Stromal cell of bone marrow (primary cell): Measurements from ENCODE around the gene FAM229A.

Source experiments
- DNase-seq: peaks from one replicate; pipeline ENCODE4 v3.0.0-alpha.2; 2012; ENCODE audit warnings: low read depth

The FAM229A gene

DNA sequence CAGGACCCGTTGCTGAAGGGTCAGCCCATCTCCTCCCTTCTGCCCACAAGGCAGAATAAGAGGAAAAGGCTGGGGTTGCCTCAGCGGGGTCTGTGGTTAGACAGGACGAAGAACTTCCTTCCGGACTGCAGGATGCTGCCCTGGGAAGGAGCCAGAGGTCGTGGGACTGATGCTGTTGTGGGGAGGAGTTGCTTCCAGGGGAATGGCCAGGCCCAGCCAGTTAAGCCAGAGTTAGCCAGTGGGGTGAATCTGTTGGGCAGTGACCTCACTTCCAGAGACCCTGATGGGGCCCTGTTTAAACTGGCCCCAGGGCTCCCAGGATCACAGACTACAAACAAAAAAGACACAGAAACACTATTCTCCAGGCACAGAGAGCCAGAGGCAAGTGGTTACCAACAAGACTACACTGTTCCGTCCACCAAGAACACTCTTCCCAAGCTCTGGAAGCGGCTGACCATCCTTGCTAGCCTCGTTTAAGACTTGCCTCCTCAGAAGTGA lies 13.0 kb downstream of the FAM229A start:
- no peak for DNase-seq

DNA sequence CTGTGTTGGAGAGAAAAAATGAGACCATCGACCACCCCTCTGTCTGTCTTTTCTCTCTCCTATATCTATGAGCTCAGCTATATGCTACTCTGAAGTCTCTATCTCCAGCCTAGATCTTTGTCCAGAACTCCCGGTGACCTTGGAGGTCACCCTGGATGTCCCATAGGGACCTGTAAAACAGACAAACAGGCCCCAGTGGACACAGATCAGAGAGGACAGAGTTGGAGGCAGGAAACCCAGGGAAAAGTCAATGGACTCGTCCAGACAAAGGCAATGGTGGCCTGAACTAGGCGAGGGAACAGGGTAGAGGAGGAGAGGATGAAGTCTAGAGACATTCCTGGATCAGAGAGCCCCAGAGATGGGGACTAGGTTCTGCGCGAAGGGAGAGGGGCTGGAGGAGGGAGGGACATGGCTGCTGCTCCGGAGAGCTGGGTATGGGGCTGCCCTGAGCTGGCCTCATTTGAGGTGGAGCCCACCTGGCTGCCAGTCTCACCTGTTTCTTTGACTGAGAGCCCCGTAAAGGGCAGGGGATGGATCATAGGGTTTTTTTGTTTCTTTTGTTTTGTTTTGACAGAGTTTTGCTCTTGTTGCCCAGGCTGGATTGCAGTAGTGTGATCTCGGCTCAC lies 15.6 kb downstream of the FAM229A start:
- DNase-seq: no peak

- DNase-seq: no peak
These were observed 16.9 kb downstream of the FAM229A start for GRCh38 chr1:32345289-32345827.

DNA sequence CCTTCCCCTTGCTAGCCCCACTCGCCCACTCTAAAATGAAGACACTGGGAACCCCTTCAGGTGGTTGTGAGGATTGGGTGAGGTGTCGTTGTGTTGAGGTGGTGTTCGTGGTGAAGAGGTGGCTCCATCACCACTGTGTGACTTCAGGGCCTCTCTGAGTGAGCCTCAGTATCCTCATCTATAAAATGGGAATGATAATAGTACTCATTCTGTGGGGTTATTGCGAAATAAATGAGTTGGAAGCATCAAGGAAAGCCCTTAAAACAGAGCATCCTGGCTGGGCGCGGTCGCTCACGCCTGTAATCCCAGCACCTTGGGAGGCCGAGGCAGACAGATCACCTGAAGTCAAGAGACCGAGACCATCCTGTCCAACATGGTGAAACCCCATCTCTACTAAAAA lies 19.6 kb downstream of the FAM229A start:
- DNase-seq: no peak

GRCh38 chr1:32341971-32342370 lies 20.3 kb downstream of the FAM229A start:
- no peak for DNase-seq

DNA sequence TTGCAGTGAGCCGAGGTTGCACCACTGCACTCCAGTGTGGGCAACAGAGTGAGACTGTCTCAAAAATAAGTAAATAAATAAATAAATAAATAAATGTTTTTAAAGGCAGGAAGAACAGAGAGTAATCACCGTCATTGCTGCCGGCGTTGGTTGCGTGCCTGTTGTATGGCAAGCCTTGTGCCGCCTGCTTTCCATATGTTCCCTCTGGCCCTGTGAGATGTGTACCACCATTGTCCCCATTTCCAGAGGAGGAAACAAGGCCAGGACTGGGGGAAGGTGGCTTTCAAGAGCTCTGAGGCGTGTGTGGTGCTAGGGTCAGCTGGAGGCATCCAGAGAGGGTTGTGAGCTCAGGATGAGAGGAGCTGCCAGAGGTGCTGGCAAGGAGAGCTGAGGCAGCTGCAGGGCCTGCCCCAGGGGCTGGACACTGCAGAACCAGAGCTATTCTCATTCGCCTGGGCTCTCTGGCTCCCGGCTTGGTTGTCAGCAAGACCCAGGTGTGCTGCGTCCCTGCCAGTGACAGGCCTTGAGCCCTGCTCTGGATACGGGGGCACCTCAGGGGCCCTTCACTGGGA lies 21.0 kb downstream of the FAM229A start:
- DNase-seq: no peak

GRCh38 chr1:32339363-32339978 lies 22.8 kb downstream of the FAM229A start:
- DNase-seq: no peak

DNA sequence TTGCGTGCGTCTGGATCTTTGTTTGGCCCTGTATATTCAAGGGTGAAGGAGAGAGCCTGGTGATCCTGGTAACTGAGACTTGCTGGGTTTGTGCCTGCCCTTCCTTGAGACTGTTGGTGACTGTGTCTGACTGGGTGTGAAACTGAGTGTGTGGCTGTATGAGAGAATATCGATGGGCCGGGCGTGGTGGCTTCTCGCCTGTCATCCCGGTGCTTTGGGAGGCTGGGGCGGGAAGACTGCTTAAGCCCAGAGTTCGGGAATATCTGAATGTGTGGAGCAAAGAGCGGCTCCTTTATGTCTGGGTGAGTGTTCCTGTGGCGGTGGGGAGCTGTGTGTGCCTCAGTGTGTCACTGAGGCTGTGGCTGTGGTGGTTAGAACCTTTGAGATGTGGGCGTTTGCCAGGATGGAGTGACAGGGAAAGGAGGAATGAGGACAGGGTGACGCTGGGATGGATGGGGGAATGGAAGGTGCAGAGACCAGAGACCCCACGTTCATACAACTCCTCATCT lies 23.6 kb downstream of the FAM229A start:
- DNase-seq: no peak

DNA sequence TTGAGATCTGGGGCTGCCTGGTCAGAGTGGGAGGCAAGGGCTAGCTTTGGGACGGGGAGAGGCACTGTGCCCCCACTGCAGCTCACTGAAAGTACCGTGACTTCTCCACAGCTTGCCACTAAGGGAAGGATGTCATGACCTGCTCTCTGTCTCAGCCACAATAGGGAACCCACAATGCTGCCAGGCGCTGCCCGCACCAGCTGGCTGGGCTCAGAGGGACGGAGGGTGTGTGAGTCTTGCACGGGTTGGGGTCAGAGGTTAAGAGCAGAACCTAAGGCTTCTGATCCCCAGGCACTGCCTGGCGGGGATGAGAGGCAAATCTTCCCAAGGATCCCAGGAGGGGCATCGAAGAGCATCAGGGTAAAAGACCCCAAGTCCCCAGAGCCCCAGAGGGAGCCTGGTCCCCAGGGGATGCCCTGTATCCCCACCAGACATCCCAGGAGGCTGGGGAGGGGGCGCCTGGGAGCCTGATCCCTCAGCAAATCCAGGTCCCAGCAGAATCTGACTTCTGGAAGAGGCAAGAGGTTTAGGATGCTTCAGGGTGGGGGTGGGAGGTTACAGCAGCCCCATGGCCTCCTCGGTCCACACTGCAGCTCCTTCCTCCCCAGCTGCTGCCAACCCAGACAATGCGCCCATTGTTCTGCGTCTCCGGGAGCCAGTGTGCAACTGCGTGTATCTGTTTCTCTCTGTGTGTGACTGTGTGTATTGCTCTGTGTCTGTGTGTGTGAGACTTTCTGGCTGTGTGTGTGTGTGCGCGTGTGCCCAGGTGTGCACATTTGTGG lies 24.2 kb downstream of the FAM229A start:
- DNase-seq: no peak

DNA sequence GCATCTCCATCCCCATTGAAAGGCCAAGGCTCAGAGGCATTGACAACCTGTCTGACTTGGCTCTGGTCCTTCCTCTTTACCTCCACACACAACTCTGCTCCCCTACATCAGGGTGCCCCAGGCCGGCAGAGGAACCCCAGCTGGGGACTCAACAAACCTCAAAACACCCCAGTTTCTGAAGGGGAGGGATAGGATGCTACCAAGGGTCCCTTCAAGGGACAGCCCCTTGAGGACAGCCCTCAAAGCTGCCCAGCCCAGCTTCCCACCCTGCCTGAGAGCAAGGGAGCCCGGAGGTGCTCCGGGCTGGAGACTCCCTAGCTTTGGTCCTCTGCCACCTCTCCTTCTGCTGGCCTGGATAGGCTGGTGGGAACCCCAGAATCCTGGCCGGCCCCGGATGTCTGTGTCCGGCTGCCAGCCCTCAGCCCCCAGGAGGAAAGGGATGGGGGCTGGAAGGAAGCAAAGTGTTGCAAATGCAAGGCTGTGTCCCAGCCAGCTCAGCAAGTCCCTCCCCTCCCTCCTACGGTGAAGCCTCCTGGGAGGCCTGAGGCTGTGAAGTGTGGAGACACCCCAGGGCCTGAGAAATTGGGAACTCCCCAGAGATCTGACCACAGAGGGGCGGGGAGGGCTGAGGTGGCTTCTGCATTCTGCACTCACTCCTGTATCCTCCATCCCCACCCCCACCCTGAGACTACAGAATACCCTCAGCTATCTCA lies 25.2 kb downstream of the FAM229A start:
- DNase-seq: no peak

DNA sequence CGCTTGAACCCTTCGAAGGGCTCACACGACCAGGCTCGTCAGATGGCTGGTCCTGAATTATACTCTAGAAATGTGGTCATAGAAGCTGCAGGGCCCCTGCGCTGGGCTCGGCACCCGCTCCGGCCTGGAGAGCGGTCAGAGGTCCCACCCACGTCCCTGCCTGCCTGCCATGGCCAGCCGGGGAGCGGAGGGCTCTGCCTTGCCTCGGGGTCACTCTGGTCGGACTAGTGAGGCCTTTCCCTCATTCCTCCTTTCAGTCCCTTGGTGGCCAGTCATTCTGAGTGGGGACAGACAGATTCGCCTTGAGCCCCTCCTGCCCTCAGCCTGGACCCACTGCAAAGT lies 25.7 kb downstream of the FAM229A start:
- no peak for DNase-seq

- no peak for DNase-seq
These were observed 26.3 kb downstream of the FAM229A start, which contains the start of gene MARCKSL1 for GRCh38 chr1:32335790-32336590. MARCKSL1 (minus strand) TSS chr1:32336233; CDS start chr1:32336033, 200 bp downstream.

GRCh38 chr1:32335535-32335789 lies 26.8 kb downstream of the FAM229A start:
- DNase-seq: no peak

DNA sequence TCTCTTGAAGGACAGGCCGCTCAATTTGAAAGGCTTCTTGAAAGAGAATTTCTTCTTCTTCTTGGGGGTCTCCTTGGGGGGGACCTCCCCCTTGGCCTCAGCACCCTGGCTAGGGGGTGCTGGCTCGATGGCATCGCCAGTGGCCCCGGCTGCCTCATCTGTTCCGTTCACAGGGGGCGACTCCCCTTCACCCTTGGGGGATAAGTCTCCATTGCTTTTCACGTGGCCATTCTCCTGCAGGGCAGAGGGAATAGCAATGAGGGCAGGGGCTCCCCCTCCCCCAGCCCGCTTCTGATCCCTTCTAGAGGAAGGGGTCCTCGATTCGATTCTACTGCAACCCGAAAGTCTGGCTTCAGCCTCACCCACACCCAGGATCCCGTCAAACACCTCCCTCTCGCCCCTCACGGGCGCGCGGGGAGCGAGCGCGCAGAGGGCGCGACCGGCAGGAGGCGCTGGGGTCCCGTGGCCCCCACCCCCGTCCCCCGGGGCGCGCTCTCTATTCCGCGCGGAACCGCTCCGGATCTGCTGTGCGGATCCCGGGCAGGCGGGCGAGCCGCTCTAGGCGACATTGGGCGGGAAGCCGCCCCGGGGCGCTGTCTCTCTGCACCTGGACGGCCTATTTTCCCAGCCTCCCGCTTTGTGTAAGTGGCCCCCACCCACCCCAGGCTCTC lies 27.3 kb downstream of the FAM229A start:
- DNase-seq: no peak

- no peak for DNase-seq
These were observed 27.9 kb downstream of the FAM229A start for GRCh38 chr1:32334274-32334861.

DNA sequence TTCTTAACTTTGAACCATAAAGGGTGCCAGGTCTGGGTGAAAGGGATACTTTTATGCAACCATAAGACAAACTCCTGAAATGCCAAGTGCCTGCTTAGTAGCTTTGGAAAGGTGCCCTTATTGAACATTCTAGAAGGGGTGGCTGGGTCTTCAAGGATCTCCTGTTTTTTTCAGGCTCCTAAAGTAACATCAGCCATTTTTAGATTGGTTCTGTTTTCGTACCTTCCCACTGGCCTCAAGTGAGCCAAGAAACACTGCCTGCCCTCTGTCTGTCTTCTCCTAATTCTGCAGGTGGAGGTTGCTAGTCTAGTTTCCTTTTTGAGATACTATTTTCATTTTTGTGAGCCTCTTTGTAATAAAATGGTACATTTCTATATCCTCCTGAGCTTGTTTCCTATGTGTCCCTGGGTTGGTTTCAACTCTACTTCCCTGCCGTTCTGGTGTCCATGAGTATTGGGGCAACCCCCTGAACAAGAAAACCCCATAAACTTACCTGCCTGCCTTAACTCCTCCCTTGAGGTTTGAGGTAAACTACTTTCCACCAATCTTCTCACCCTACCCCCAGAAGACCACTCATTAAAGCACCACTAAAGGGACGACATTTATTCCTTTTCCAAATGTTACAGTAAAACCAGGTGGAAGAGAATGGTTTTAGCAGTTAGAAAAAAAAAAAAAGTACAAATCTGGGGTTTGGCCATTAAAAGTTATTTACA lies 28.9 kb downstream of the FAM229A start:
- DNase-seq: no peak

GRCh38 chr1:32332290-32333079 lies 29.8 kb downstream of the FAM229A start:
- no peak for DNase-seq

DNA sequence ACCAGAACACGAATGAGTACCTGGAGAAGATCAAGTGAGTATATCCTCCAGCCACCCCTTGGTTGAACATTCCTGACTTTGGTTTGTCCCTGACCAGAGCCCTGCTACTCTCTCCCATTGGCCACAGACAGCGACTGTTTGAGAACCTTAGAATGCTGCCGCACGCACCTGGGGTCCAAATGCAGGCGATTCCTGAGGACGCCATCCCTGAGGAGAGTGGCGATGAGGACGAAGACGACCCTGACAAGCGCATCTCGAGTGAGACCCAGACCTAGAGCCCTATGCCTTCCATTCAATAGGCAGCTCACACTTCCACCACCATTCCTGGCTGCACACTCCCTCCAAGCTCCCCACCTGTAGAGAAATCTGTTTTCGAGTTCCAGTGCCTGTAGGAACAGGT lies 30.7 kb downstream of the FAM229A start:
- DNase-seq: no peak
